HepG2 (cell line): ENCODE data around the gene ERCC5. TPM values are rescaled to one million over a fixed set of nuclear protein-coding genes. Genes with fewer than 3 reads are reported as not detected.

Experiments
- AGO2 ChIP-seq: fragments of 200-400 bp; formaldehyde crosslinking; optimal IDR thresholded peaks from 2 replicates; pipeline ENCODE3; 2017; ENCODE audit warnings: mild to moderate bottlenecking, low read depth, low read length, moderate library complexity
- KLF16 ChIP-seq, 2 experiments: sonication (generic) in 1 of 2; formaldehyde crosslinking in 1 of 2; IDR thresholded peaks; 2 replicates each; pipeline versions ENCODE4 v1.6.1 to v1.8.0; 2016 to 2023; ENCODE audit warnings: missing genetic modification reagents in 2 of 2, missing compliant biosample characterization in 1 of 2
- MEF2D ChIP-seq: sonication (generic); formaldehyde crosslinking; IDR thresholded peaks from 2 replicates; pipeline ENCODE4 v1.5.1; 2020; ENCODE audit warnings: mild to moderate bottlenecking, missing genetic modification reagents
- ZBTB20 ChIP-seq: sonication (generic); formaldehyde crosslinking; IDR thresholded peaks from 2 replicates; pipeline ENCODE4 v1.8.1; 2023; ENCODE audit warnings: missing genetic modification reagents, low read depth, mild to moderate bottlenecking, borderline replicate concordance
- ZFP36L1 ChIP-seq: sonication (generic); formaldehyde crosslinking; IDR thresholded peaks from 2 replicates; pipeline ENCODE4 v1.8.0; 2022; ENCODE audit warnings: mild to moderate bottlenecking, missing genetic modification reagents, moderate library complexity
- ZNF10 ChIP-seq: sonication (generic); formaldehyde crosslinking; IDR thresholded peaks from 2 replicates; pipeline ENCODE4 v1.4.0; 2020; ENCODE audit warnings: mild to moderate bottlenecking, low read depth, missing genetic modification reagents, borderline replicate concordance
- ZNF281 ChIP-seq: sonication (generic); formaldehyde crosslinking; IDR thresholded peaks from 2 replicates; pipeline ENCODE4 v1.4.0; 2020; ENCODE audit warnings: missing genetic modification reagents, borderline replicate concordance
- ZNF782 ChIP-seq: sonication (generic); formaldehyde crosslinking; IDR thresholded peaks from 2 replicates; pipeline ENCODE4 v1.4.0; 2020; ENCODE audit warnings: missing genetic modification reagents, mild to moderate bottlenecking, borderline replicate concordance
- polyA plus RNA-seq, 8 experiments: library from polyadenylated mRNA; depleted of rRNA in 3 of 8; stranded (reverse) in 7 of 8; unstranded in 1 of 8; fragments of >200 nt; fragmentation: Illumina TruSeq in 4 of 8; extraction: Trizol in 4 of 8; gene quantifications; 2 replicates each; pipeline versions ENCODE4 v1.2.1 to v1.2.3, GENCODE V29; 2011 to 2016; ENCODE audit warnings: low read depth in 4 of 8, missing spikeins in 1 of 8, mixed read lengths in 1 of 8; ENCODE audit not compliant: insufficient read depth in 1 of 8
- total RNA-seq, 5 experiments: library from RNA; depleted of rRNA; stranded (reverse); fragments of >200 nt; fragmentation: Illumina TruSeq; extraction: Trizol; gene quantifications; 2 replicates each; pipeline ENCODE4 v1.2.3, GENCODE V29; 2016; ENCODE audit warnings: low read depth in 1 of 5
- TF ChIP-seq, protein P1 (sequence below): sonication (generic); formaldehyde crosslinking; IDR thresholded peaks from 2 replicates; pipeline ENCODE4 v1.4.0; 2020; ENCODE audit warnings: missing genetic modification reagents
- TF ChIP-seq, protein P2 (sequence below): sonication (generic); formaldehyde crosslinking; IDR thresholded peaks from 2 replicates; pipeline ENCODE4 v1.4.0; 2020; ENCODE audit warnings: mild to moderate bottlenecking, low read depth, missing genetic modification reagents
- TF ChIP-seq, protein P3 (sequence below): sonication (generic); formaldehyde crosslinking; IDR thresholded peaks from 2 replicates; pipeline ENCODE4 v1.8.1; 2023; ENCODE audit warnings: mild to moderate bottlenecking, missing genetic modification reagents
- TF ChIP-seq, protein P4 (sequence below), 2 experiments: sonication (generic) in 1 of 2; formaldehyde crosslinking in 1 of 2; IDR thresholded peaks; 2 replicates each; pipeline versions ENCODE4 v1.6.1 to v1.9.0; 2014 to 2022; ENCODE audit warnings: antibody characterized with exemption in 1 of 2, borderline replicate concordance in 1 of 2, inconsistent platforms in 1 of 2, low read depth in 1 of 2, missing genetic modification reagents in 1 of 2

Gene ERCC5
- total and polyA plus RNA-seq, 2 of the 13 experiments (the other 11 are each of a cell fraction or from before 2014, with no cell fraction given) = 12.9 to 35.5 TPM

DNA sequence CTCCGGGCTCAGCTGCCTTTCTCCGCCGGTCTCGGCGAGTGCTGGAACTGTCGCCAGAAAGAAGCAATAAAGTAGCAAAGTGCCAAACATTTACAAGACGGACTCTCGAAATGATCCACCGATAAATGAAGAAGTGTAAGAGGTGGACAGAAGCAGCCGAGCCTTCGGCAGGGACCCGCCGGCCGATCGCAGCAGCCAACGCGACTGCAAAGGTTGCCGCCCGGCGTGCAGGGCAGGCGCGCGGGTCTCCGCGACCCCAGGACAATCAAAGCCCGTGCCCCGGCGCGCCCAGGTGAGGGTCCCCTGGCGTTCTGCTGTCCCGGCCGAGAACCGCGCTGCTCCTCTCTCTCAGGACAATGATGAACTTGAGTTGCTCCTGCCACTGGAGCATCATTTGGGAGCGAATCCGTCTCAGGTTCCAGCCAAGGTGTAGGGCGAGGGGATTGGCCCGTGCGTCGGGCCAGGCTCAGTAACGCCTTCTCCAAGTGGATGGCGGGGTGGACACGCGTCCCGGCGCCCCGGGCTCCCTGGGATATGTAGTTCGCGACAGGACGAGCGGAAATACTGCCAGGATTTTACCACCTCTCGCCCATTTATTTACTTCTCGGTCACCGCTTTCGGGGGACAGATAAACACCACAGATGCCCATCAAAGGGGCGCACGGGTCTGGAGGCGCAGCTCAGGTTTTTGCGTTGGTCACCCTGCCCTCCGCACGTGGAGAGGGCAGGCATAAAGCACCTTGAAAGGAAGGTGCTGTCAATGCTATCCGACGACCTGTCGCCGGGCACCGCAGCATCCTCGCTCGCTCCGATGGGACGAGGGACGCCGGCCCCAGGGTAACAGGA lies 47.0 kb upstream of the ERCC5 start, which contains the start of the genes BIVM and POGLUT2 (continued):
- TF ChIP-seq, protein P1, sequence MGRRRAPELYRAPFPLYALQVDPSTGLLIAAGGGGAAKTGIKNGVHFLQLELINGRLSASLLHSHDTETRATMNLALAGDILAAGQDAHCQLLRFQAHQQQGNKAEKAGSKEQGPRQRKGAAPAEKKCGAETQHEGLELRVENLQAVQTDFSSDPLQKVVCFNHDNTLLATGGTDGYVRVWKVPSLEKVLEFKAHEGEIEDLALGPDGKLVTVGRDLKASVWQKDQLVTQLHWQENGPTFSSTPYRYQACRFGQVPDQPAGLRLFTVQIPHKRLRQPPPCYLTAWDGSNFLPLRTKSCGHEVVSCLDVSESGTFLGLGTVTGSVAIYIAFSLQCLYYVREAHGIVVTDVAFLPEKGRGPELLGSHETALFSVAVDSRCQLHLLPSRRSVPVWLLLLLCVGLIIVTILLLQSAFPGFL (CRISPR knock-in tag) = no peak
- TF ChIP-seq MEF2D (CRISPR knock-in tag) (no peak), ZNF281 (CRISPR knock-in tag) (no peak), ZNF10 (CRISPR knock-in tag) (no peak), ZBTB20 (CRISPR knock-in tag) (no peak), AGO2 (no peak), KLF16 (CRISPR knock-in tag; IDR thresholded peaks at IDR 0.05) (no peak; a peak in 1 of 4 replicates), ZFP36L1 (no peak), ZNF782 (peak; percentile 30; the same call in 1 of the 2 replicates)
- TF ChIP-seq, protein P2, sequence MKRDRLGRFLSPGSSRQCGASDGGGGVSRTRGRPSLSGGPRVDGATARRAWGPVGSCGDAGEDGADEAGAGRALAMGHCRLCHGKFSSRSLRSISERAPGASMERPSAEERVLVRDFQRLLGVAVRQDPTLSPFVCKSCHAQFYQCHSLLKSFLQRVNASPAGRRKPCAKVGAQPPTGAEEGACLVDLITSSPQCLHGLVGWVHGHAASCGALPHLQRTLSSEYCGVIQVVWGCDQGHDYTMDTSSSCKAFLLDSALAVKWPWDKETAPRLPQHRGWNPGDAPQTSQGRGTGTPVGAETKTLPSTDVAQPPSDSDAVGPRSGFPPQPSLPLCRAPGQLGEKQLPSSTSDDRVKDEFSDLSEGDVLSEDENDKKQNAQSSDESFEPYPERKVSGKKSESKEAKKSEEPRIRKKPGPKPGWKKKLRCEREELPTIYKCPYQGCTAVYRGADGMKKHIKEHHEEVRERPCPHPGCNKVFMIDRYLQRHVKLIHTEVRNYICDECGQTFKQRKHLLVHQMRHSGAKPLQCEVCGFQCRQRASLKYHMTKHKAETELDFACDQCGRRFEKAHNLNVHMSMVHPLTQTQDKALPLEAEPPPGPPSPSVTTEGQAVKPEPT (CRISPR knock-in tag) = no peak; the same call in 1 of the 2 replicates
- TF ChIP-seq, protein P3, sequence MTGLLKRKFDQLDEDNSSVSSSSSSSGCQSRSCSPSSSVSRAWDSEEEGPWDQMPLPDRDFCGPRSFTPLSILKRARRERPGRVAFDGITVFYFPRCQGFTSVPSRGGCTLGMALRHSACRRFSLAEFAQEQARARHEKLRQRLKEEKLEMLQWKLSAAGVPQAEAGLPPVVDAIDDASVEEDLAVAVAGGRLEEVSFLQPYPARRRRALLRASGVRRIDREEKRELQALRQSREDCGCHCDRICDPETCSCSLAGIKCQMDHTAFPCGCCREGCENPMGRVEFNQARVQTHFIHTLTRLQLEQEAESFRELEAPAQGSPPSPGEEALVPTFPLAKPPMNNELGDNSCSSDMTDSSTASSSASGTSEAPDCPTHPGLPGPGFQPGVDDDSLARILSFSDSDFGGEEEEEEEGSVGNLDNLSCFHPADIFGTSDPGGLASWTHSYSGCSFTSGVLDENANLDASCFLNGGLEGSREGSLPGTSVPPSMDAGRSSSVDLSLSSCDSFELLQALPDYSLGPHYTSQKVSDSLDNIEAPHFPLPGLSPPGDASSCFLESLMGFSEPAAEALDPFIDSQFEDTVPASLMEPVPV (CRISPR knock-in tag) = no peak
- TF ChIP-seq, protein P4, sequence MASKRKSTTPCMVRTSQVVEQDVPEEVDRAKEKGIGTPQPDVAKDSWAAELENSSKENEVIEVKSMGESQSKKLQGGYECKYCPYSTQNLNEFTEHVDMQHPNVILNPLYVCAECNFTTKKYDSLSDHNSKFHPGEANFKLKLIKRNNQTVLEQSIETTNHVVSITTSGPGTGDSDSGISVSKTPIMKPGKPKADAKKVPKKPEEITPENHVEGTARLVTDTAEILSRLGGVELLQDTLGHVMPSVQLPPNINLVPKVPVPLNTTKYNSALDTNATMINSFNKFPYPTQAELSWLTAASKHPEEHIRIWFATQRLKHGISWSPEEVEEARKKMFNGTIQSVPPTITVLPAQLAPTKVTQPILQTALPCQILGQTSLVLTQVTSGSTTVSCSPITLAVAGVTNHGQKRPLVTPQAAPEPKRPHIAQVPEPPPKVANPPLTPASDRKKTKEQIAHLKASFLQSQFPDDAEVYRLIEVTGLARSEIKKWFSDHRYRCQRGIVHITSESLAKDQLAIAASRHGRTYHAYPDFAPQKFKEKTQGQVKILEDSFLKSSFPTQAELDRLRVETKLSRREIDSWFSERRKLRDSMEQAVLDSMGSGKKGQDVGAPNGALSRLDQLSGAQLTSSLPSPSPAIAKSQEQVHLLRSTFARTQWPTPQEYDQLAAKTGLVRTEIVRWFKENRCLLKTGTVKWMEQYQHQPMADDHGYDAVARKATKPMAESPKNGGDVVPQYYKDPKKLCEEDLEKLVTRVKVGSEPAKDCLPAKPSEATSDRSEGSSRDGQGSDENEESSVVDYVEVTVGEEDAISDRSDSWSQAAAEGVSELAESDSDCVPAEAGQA (IDR thresholded peaks at IDR 0.05; ENCODE audit: low read depth) = no peak
- TF ChIP-seq, protein P4 (CRISPR knock-in tag; IDR thresholded peaks at IDR 0.05; ENCODE audit: borderline replicate concordance) = 0 out of 2 replicates have a peak, but pooled peaks have one; percentile 10
